ENCODE results near the gene ZNF627.

Gene ZNF627

DNA sequence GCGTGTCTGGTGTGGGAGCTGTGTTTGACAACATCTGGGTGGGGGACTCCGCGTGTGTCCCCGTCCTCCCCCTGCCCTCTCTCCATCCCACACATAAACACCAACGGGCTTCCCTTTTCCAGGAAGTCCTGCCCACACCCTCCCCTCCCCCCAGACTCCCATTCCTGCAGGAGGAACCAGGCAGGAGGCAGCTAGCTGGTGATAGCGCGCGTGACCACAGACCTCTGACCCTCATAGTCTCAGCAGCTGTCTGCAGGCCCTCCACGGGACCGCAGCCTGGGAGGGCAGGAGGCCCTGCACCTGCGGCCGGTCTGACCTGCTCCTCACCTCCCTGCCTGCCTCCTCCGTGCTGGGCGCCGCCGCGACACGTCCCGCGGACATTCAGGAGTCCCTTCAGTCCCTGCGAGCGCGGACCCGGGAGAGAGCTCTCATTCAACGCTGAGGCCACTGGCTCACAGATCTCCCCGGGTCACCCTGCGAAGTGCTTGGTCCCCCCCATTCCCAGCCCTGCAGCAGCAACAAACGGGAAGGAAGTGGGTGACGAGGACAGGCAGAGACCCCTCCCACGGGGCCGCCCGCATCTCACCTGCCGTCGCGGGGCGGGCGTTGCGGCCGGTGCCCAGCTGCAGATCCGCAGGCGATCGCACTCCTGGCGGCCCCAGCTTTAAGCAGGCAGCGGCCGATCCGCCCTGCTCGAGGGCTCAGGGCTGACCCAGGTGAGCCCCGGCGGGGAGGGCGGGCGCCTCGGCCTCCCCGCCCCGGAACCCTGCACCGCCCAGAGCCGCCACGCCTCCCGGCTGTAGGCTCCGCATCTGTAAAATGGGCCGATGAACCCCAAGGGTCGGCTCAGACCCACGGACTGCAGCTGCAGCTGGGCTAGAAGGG, 18.8 kb upstream of the ZNF627 start:
- TF ChIP-seq, protein P1, sequence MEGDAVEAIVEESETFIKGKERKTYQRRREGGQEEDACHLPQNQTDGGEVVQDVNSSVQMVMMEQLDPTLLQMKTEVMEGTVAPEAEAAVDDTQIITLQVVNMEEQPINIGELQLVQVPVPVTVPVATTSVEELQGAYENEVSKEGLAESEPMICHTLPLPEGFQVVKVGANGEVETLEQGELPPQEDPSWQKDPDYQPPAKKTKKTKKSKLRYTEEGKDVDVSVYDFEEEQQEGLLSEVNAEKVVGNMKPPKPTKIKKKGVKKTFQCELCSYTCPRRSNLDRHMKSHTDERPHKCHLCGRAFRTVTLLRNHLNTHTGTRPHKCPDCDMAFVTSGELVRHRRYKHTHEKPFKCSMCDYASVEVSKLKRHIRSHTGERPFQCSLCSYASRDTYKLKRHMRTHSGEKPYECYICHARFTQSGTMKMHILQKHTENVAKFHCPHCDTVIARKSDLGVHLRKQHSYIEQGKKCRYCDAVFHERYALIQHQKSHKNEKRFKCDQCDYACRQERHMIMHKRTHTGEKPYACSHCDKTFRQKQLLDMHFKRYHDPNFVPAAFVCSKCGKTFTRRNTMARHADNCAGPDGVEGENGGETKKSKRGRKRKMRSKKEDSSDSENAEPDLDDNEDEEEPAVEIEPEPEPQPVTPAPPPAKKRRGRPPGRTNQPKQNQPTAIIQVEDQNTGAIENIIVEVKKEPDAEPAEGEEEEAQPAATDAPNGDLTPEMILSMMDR (conservative IDR thresholded peaks at IDR 0.05; ENCODE audit: low read depth, low read length): no peak
- H3K4me3 ChIP-seq (ENCODE audit: low read depth, low read length): peak overlapping the region; percentile 20
- peak; percentile 17 for DNase-seq (ENCODE audit: low read depth)

DNA sequence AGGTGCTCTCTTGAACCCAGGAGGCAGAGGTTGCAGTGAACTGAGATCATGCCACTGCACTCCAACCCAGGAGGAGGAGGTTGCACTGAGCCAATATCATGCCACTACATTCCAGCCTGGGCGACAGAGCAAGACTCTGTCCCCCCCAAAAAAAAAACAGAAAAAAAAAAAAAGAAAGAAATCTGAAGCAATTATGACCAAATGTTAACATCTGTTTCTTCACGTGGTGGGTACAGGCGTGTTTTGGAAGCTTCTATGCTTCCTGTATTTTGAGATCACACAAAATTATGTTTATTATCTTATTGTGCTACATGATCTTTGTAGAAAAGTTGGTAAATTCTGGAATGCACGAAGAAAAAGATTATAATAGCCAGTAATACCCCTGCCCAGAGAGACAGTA, 17.2 kb upstream of the ZNF627 start:
- no peak overlapping the region for H3K4me3 ChIP-seq (ENCODE audit: low read depth, low read length)
- TF ChIP-seq, protein P1 (conservative IDR thresholded peaks at IDR 0.05; ENCODE audit: low read depth, low read length): no peak
- no peak for DNase-seq (ENCODE audit: low read depth)

DNA sequence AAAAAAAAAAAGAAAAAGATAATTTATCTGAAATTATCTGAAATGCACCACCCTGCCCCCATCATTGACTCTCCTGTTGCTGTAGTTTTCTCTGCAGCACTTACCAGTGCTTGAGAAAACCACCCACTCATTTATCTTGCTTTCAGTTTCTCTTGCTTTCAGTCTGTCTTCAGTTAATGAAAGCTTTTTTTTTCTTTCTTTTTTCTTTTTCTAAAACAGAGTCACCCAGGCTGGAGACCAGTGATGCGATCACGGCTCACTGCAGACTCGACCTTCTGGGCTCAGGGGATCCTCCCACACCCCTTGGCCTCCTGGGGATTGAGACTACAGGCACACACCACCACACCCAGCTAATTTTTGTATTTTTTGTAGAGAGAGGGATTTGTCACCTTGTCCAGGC, 15.5 kb upstream of the ZNF627 start:
- TF ChIP-seq, protein P1 (conservative IDR thresholded peaks at IDR 0.05; ENCODE audit: low read depth, low read length): no peak
- H3K4me3 ChIP-seq (ENCODE audit: low read depth, low read length): no peak overlapping the region
- peak; percentile 68 for DNase-seq (ENCODE audit: low read depth)

DNA sequence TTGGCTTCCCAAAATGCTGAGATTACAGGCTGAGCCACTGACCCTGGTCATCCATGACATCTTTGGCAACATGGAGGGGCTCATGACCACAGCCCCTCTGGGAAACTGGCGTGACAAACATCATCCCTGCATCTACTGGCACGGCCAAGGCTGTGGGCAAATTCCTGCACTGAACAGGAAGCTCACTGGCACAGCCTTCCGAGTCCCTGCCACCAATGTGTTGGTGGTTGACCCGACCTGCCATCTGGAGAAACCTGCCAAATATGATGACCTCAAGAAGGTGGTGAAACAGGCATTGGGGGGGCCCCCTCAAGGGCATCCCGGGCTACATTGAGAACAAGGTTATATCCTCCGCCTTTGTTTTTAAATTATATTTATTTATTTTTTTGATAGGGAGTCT, 11.0 kb upstream of the ZNF627 start:
- TF ChIP-seq, protein P1 (conservative IDR thresholded peaks at IDR 0.05; ENCODE audit: low read depth, low read length): no peak
- no peak for DNase-seq (ENCODE audit: low read depth)

DNA sequence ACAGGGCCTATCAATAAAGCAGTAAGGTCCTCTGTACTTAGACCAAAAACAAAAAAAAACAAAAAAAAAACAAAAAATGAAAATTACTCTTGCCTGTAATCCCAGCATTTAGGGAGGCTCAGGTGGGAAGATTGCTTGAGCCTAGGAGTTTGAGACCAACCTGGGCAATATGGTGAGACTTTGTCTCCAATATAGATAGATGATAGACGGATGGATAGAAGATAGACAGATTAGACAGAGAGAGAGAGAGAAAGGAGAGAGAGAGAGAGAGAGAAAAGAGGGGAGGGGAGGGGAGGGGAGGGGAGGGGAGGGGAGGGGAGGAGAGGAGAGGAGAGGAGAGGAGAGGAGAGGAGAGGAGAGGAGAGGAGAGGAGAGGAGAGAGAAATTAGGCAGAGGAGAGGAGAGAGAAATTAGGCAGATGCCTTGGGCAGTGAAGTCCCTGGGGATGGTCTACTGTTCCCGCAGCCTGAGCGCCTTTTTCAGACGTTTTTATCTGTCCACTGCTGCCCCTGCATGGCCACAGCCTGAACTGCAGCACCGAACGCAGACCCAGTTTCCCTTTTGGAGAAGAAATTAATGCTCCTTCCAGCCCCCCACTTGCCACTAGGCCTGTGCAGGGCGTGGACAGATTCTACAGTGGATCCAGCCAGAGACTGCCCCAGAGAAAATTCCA, 9.8 kb upstream of the ZNF627 start:
- peak; percentile 76 for DNase-seq (ENCODE audit: low read depth)
- no peak overlapping the region for H3K4me3 ChIP-seq (ENCODE audit: low read depth, low read length)
- TF ChIP-seq, protein P1 (conservative IDR thresholded peaks at IDR 0.05; ENCODE audit: low read depth, low read length): peak; percentile 89

More for the DNA sequence above, 11.0 kb upstream of the ZNF627 start:
- H3K4me3 ChIP-seq (ENCODE audit: low read depth, low read length): no peak overlapping the region

DNA sequence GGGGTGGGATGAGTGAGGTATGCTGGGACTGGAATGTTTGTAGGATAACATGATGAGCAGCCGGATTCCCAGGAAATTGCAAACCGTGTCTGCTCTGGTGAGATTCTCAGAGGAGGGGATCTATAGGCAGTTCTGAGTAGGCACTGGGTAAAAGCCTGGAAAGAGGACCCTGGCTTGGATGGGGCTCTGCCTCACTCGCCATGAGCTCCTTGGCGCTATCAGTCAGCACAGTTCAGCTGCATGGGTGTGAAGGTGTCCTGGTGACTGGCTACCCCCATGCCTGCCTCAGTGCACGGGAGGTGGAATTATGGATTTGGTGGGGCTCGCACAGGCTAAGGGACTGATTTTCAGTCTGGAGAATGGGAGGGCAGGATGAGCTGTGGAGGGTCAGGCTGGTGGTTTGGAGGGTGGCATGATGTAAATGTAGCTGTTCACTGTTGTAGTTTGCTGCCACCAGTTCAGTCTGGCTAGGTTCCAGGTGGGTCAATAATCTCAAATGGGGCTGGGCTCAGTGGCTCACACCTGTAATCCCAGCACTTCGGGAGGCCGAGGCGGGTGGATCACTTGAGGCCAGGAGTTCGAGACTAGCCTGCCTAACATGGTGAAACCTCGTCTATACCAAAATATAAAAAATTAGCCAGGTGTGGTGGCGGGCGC, 9.2 kb upstream of the ZNF627 start:
- TF ChIP-seq, protein P1 (conservative IDR thresholded peaks at IDR 0.05; ENCODE audit: low read depth, low read length): no peak
- DNase-seq (ENCODE audit: low read depth): no peak
- no peak overlapping the region for H3K4me3 ChIP-seq (ENCODE audit: low read depth, low read length)

Data from choroid plexus epithelial cell (primary cell).